GM19468 (cell line): Measurements from ENCODE around the gene PRKG1.
A peak's percentile ranks its signal among the peaks of the same experiment; 100 is the strongest.

ENCODE experiments used
- ATAC-seq: cut with Tn5 transposase; IDR thresholded peaks from one replicate; pipeline ENCODE4 v1.9.1; 2021; ENCODE audit warnings: mild to moderate bottlenecking, moderate library complexity, moderate number of reproducible peaks; ENCODE audit not compliant: unreplicated experiment; ENCODE audit errors: extremely low read depth

PRKG1 gene

DNA sequence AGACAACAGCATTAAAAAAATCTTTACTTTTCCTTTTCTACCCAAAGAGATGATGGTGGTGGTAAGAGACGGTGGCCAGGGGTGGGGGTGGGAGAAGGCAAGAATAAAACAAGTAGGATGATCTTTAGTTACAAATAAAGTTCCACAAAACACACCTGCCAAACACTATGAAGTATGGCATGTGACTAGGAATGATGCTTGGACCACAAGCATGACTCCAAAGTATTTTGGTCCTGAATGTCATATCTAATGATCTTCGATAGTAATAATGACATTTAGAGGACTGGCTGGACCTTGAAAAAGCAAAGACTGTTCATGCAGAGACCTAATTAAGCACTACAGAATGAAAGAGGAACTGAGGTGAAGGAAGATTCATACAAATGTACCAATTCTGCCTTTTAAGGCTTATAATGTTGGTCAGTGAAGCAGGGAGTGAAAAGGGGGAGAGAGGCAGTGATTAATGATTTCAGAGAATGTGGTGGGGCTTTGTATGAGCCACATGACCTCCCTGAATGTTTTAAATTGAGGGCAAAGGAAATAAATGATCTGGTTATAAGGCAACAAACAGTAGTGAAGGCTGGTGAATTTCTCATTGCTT lies 1210.2 kb downstream of the PRKG1 start:
- ATAC-seq: no peak

- no peak for ATAC-seq
Observed at GRCh38 chr10:52287866-52288265, 1213.6 kb downstream of the PRKG1 start.

DNA sequence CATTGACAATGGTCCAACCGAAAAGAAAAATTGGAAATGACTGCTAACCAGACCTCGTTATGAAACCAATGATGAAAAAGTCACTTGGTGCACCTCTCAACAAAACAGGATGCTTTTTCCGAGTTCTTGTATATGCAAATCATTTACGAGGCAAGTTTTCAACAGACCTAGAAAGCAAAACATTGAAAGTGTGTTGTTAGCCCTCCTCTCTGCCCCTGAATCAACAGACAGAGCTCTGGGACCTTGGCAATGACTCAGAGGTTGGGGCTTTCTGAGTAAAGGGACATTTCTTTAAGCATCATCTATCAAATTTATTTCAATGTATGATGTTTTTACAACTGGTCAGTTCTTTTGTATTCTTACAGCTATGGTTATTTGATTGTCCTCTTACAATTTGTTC lies 1223.5 kb downstream of the PRKG1 start:
- ATAC-seq: no peak

DNA sequence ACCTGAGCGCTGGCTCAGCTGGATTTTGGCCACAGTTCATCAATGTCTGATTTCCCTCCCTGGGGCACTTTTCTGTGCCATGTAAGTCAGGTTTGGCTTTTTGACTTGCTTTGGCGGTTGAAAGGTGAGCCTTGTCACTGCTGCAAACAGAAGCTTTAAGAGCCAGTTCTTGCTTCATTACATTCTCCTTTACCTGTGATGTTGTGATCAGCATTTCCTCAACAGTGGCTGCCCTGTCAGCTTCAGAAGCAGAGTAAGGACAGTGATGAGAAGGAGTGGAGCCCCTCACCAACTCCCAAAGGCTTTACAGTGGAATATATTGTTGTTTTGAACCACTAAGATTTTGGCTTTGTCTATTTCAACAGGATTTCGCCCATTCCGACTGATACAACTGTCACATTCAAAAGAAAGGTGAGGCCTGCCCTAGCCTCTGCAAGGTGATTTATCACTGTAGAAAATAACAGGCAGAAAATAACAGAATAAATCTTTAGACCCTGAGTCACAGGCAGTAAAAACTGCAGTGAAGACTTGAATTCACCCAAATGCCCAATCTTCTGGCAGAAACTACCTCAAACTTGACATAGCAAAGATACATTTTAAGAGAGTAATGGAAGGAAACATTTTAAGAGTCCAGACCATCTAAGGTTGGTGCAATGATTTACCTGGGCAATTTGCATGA lies 1226.5 kb downstream of the PRKG1 start:
- no peak for ATAC-seq

DNA sequence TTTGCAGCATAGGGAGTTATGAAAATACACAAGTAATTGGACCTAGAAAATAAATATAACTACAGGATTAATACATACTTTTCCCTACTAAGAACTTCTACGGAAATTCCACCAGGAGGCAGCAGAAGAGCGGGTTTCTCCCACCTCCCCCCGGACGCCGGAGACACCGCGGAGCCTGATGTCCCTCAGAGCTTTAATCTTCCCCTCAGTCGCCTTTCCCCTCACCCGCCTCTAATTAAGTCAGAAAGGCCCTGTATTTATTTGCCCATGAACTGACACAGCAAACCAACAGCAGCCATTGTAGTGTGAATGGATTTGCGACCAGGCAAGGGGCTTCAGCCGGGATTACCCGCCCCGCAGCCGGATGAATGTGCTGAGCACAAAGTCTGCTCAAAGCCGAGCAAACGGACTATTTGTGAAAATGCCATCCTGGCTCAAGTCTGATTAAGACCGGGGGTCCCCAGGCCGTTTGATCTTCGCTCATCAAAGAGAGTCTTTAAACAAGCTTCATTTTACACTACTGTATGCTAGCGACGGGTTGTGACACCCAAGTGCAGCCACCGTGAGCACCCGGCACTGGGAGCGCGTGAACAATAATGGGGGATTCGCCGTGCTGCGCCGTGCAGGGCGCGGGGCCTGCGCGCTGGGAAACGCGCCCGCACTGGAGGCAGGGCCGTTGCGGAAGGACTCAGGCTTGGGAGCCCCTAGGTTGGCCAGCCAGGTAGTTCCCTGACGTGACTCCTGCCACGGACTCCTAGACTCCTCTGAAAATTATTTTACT lies 1234.2 kb downstream of the PRKG1 start:
- peak; percentile 65 for ATAC-seq

- no peak for ATAC-seq
Observed at GRCh38 chr10:52312942-52313255, 1238.6 kb downstream of the PRKG1 start.

- no peak for ATAC-seq
Observed at GRCh38 chr10:52313256-52313932, 1239.1 kb downstream of the PRKG1 start.

DNA sequence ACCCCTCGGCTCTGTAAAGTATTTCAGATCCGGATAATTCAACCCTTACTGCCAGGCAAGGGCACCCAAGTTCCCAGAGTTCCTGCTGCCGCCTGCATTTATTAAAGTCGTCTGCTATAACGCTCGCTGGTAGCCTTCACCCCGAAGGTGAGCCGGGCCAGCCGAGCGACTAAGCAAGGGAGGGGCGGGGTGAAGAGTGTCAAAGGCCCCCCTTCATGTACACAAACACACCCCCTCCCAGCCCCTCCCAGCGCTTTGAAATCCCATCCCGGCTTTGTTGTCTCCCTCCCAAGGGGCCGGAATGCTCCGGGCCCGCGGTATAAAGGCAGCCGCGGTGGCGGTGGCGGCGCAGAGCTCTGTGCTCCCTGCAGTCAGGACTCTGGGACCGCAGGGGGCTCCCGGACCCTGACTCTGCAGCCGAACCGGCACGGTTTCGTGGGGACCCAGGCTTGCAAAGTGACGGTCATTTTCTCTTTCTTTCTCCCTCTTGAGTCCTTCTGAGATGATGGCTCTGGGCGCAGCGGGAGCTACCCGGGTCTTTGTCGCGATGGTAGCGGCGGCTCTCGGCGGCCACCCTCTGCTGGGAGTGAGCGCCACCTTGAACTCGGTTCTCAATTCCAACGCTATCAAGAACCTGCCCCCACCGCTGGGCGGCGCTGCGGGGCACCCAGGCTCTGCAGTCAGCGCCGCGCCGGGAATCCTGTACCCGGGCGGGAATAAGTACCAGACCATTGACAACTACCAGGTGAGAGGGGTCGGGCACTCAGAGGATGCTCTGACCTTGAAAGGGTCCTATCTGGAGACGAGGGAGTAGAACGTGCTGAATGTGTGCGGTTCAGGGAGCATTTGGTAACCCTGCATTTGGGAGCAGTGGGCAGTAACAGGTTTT lies 1239.9 kb downstream of the PRKG1 start, which contains the start of gene DKK1:
DKK1 (plus strand) TSS at position 349 of the 889 bp plus-strand sequence; CDS start at position 503, 154 bp downstream.
- ATAC-seq: no peak

DNA sequence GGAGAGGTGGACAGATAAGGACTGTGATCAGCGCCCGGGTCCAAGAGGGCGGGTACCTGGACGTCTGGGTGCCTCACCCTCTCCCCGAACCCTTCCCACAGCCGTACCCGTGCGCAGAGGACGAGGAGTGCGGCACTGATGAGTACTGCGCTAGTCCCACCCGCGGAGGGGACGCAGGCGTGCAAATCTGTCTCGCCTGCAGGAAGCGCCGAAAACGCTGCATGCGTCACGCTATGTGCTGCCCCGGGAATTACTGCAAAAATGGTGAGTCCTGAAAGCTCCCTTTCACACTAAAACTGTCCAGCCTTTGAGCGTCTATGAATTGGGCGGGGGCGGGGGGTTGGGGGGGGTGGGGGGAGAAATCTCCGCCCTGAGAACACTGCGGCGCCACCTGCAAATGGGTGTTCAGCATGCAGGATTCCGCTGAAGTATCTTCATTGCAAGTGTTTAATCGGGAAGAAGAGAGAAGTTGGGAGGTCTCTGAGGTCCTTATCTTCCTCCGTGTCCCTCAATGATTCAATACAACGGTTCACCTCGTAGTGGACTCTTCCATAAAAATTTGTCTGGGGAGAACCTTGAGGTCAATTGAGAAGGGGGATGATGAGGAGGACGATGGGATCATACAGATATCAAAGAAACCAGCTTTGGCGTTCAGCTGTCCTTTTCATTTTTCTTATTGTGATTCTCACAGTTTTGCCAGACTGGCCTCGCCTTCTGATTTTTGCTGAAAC lies 1240.7 kb downstream of the PRKG1 start:
- no peak for ATAC-seq

DNA sequence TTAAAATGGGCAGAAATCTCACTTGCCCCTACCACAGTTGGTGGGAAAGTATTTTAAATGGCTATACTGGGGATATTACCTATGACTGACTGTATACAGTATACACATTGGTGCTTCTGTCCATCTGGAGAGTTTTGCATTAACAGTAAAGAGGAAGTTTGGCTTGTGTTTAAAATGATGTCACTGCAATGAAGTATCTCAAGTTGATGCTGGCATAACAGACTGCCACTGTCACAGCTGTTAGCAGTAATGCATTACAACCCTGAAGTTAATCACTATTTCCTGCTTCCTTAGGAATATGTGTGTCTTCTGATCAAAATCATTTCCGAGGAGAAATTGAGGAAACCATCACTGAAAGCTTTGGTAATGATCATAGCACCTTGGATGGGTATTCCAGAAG lies 1241.7 kb downstream of the PRKG1 start:
- ATAC-seq: no peak

DNA sequence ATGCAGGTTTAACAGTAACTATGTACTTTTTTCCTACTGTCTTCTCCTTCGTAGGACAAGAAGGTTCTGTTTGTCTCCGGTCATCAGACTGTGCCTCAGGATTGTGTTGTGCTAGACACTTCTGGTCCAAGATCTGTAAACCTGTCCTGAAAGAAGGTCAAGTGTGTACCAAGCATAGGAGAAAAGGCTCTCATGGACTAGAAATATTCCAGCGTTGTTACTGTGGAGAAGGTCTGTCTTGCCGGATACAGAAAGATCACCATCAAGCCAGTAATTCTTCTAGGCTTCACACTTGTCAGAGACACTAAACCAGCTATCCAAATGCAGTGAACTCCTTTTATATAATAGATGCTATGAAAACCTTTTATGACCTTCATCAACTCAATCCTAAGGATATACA lies 1242.2 kb downstream of the PRKG1 start:
- no peak for ATAC-seq

- no peak for ATAC-seq
Observed at GRCh38 chr10:52318136-52318701, 1243.9 kb downstream of the PRKG1 start.

DNA sequence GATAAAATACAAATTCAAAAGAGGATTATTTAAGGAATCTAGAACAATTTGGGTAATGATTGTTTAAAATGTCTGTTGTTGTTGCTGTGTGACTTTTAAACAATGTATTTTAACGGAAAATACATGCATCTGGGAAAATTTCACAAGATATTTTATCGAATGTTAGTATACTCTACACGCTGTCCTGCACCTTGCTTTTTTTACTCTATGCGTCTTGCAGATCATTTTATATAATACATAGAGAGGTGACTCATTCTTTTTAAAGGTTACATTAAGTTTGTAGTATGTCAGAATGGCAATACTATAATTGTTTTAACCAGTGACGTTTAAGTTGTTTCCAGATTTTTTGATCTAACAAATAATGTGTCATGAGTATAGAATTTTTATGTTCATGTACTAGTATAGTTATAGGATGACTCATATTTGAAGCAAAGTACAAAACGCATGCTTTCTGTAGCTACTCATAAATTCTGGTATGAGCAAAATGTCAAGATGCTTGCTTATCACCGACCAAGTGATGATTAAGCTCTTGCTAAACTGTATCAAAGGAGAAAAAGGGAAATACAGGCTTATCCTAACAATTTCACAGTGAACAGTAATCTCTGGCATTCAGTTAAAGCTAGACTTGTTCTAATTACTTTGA lies 1244.7 kb downstream of the PRKG1 start:
- ATAC-seq: no peak

- no peak for ATAC-seq
Observed at GRCh38 chr10:52319926-52320325, 1245.6 kb downstream of the PRKG1 start.

- no peak for ATAC-seq
Observed at GRCh38 chr10:52322323-52322722, 1248.0 kb downstream of the PRKG1 start.

DNA sequence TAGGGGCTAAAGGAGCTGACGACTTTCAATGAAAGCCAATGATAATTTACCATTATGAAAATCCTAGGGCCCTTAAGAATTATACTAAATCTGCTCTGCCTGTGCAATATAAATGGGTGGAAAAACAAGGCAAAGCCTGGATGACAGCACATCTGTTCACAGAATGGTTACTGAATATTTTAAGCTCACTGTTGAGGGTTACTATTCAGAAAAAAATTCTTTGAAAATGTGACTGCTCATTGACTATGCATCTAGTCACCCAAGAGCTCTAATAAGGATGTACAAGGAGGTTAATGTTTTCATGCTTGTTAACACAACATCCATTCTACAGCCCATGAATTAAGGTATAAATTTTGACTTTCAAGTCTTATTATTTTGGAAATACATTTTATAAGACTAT lies 1248.6 kb downstream of the PRKG1 start:
- no peak for ATAC-seq

DNA sequence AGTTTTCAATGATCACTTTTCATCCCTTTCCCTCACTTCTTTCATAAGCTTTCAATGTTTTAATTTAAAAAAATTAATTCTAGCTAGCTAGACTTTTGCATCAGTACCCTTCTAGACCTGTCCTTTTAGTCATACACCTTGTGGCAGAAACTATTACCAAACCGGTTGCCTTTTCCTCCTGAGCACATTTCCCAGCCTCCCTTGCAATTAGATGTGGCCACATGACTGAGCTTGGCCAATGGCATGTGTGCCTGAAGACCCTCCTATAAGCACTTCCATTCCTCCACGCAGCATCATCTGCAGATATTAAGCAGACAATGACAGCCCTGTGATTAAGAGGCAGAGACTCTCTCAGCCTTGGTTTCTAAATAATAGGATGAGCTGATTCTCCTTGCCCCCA lies 1252.1 kb downstream of the PRKG1 start:
- no peak for ATAC-seq

- ATAC-seq: no peak
Observed at GRCh38 chr10:52331638-52332364, 1257.5 kb downstream of the PRKG1 start.
